CD4-positive, alpha-beta T cell treated with Interleukin-21 for 1 hour (primary cell): ENCODE results near the gene MMD.
"Not testable (repeated sequence)": the region's sequence is repeated elsewhere in the genome, so short reads cannot be mapped to it uniquely, and the experiment has no call there.

ENCODE experiments used
- DNase-seq: peaks from one replicate; pipeline ENCODE4 v3.0.0-alpha.2; 2020

Gene MMD

GRCh38 chr17:55442953-55443683, 21.5 kb upstream of the MMD start:
- DNase-seq: no peak

GRCh38 chr17:55442462-55442861, 20.8 kb upstream of the MMD start:
- no peak for DNase-seq

- DNase-seq: no peak
Measured at GRCh38 chr17:55441544-55441943, 19.9 kb upstream of the MMD start.

GRCh38 chr17:55440391-55440790, 18.8 kb upstream of the MMD start:
- DNase-seq: no peak

- DNase-seq: no peak
Measured at GRCh38 chr17:55437159-55437605, 15.5 kb upstream of the MMD start.

GRCh38 chr17:55436224-55437158, 14.9 kb upstream of the MMD start:
- DNase-seq: no peak

GRCh38 chr17:55435408-55435807, 13.8 kb upstream of the MMD start:
- DNase-seq: no peak

- DNase-seq: no peak
Measured at GRCh38 chr17:55434721-55435120, 13.1 kb upstream of the MMD start.

- no peak for DNase-seq
Measured at GRCh38 chr17:55433629-55434422, 12.2 kb upstream of the MMD start.

GRCh38 chr17:55433029-55433628, 11.5 kb upstream of the MMD start:
- no peak for DNase-seq

GRCh38 chr17:55432358-55433028, 10.9 kb upstream of the MMD start:
- DNase-seq: no peak

GRCh38 chr17:55431914-55432313, 10.3 kb upstream of the MMD start:
- not testable (repeated sequence) for DNase-seq

- DNase-seq: no peak
Measured at GRCh38 chr17:55430541-55431288, 9.1 kb upstream of the MMD start.

- no peak for DNase-seq
Measured at GRCh38 chr17:55427587-55427882, 5.9 kb upstream of the MMD start.

- DNase-seq: no peak
Measured at GRCh38 chr17:55426851-55427586, 5.4 kb upstream of the MMD start.

GRCh38 chr17:55424893-55425540, 3.4 kb upstream of the MMD start:
- DNase-seq: no peak

- no peak for DNase-seq
Measured at GRCh38 chr17:55423535-55423934, 1.9 kb upstream of the MMD start.

- not testable (repeated sequence) for DNase-seq
Measured at GRCh38 chr17:55422828-55423164, 1.2 kb upstream of the MMD start.

GRCh38 chr17:55420776-55421178, 858 bp downstream of the MMD start:
- DNase-seq: peak; percentile 39

- peak; percentile 59 for DNase-seq
Measured at GRCh38 chr17:55420067-55420775, 1.4 kb downstream of the MMD start.
